ENCODE results near the gene ZMYND8.

DNA sequence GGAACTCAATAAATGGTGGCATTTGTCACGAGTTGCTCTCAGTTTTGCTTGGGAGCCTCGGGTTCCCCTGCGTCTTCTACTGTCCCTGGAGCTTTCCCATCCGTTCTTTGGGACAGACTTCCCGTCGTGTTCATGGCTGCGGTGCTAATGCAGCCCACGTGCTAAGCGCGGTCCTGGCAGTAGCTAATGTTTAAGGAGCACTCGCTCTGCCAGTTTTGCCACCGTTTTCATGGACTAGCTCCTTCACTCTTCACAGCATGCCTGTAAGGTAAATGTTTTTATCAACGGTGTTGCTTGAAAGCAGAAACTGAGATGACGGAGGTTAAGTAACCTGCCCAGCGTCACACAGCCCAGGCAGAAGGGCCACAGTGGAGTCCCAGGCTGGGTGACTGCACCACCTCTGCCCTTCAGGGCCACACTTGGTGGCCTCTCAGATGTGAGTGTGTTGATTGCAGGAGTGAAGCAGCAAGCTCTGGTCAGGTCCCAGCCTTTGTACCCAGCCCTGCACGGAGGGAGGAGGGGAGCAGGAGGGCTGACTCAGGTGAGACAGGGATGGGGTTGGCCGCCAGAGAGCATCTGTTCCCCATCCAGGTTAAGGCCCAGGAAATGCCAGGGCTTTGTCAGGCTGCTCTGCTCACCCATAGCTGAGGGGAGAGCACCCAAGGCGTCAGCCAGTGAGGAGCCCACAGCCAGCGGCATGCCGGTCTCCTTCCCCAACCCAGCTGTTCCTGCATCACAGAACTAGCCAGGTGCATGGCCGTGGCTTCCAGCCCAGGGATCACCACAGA is 181.8 kb downstream of the ZMYND8 start:
- TF ChIP-seq, protein P1, sequence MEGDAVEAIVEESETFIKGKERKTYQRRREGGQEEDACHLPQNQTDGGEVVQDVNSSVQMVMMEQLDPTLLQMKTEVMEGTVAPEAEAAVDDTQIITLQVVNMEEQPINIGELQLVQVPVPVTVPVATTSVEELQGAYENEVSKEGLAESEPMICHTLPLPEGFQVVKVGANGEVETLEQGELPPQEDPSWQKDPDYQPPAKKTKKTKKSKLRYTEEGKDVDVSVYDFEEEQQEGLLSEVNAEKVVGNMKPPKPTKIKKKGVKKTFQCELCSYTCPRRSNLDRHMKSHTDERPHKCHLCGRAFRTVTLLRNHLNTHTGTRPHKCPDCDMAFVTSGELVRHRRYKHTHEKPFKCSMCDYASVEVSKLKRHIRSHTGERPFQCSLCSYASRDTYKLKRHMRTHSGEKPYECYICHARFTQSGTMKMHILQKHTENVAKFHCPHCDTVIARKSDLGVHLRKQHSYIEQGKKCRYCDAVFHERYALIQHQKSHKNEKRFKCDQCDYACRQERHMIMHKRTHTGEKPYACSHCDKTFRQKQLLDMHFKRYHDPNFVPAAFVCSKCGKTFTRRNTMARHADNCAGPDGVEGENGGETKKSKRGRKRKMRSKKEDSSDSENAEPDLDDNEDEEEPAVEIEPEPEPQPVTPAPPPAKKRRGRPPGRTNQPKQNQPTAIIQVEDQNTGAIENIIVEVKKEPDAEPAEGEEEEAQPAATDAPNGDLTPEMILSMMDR (conservative IDR thresholded peaks at IDR 0.05; ENCODE audit: low read depth, low read length) = no peak
- TF ChIP-seq EZH2 (IDR thresholded peaks at IDR 0.05; ENCODE audit: low read length, unreplicated experiment) = no peak
